Mucosa of descending colon (tissue), 3 donors: Measurements from ENCODE around the gene AFAP1L1. TPM values are rescaled to one million over a fixed set of nuclear protein-coding genes. Genes with fewer than 3 reads are reported as not detected.

Source experiments
- ATAC-seq: fragments of 200-7000 bp; cut with Tn5 transposase; one replicate; pipeline ENCODE4 v1.9.1; 2020; ENCODE audit warnings: mild to moderate bottlenecking, moderate library complexity
- DNase-seq, 3 donors: peaks; one replicate each; pipeline ENCODE4 v3.0.0-alpha.2; 2020
- H3K36me3 ChIP-seq: fragments of 200-600 bp; one replicate; pipeline ENCODE4 v1.8.0; 2021; ENCODE audit warnings: low read depth, mild to moderate bottlenecking
- H3K4me1 ChIP-seq: fragments of 200-600 bp; one replicate; pipeline ENCODE4 v1.8.0; 2021; ENCODE audit warnings: low read depth, mild to moderate bottlenecking
- H3K4me3 ChIP-seq: fragments of 200-600 bp; one replicate; pipeline ENCODE4 v1.8.0; 2021; ENCODE audit warnings: mild to moderate bottlenecking
- H3K9me3 ChIP-seq: fragments of 200-600 bp; one replicate; pipeline ENCODE4 v1.8.0; 2021; ENCODE audit warnings: mild to moderate bottlenecking
- intact Hi-C, 2 donors: fragments of 100-400 bp; cut with DNase I in 1 of 2; cut with micrococcal nuclease in 1 of 2; formaldehyde crosslinking; loops; one replicate each; pipeline versions ENCODE4 v1.11.0 to v1.11.1; 2022; cut with DNase I, micrococcal nuclease
- total RNA-seq, 3 donors: library from RNA; stranded (reverse); fragmentation: NEBNext Ultra II Directional in 2 of 3; extraction: Animal tissue kit (Norgen Biotek cat#: 25700) in 2 of 3; gene quantifications; one replicate each; pipeline versions ENCODE4 v1.2.1 to v1.2.4, GENCODE V29; 2021 to 2023
- TF ChIP-seq, protein P1 (sequence below): fragments of 200-600 bp; IDR thresholded peaks from one replicate; pipeline ENCODE4 v1.8.0; 2022; ENCODE audit warnings: antibody characterized with exemption, mild to moderate bottlenecking
- donor health status: DM: no; HTN: no; CAD: no; lungs with moderate emphysema.
- donor health status: DM: no; HTN: no; CAD: no.
- donor health status: DM: no; HTN: yes; CAD: no.

The AFAP1L1 gene
- total RNA-seq, 3 donors from 2014 or later: 1.5 to 7.3 (median 1.9) TPM

DNA sequence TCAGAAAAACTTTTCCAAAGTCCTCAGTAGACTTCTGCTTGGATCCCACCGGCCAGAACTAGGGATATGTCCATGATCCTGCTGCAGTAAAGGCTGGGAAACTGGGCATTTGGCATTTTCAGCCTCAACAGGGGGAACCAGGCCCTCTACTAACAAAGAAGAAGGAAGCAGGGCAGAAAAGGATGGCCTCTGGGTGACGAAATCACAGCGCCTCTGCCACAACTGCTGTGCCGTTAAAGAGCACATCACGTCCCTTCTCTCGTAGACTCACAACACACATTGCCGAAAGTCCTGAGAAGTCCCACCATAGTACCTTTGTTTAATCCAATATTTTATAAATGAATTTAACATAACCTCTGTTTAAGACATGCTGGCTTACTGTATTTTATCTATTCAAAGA is 10.4 kb upstream of the AFAP1L1 start:
- H3K9me3 ChIP-seq: no peaks in the 10 kb centered on the region
- intact Hi-C loops: loop anchor here in 1 of 2 donors (10.0 kb wide), 1 partner anchor 116 kb away; the partner anchor contains the start of gene ABLIM3
- TF ChIP-seq, protein P1, sequence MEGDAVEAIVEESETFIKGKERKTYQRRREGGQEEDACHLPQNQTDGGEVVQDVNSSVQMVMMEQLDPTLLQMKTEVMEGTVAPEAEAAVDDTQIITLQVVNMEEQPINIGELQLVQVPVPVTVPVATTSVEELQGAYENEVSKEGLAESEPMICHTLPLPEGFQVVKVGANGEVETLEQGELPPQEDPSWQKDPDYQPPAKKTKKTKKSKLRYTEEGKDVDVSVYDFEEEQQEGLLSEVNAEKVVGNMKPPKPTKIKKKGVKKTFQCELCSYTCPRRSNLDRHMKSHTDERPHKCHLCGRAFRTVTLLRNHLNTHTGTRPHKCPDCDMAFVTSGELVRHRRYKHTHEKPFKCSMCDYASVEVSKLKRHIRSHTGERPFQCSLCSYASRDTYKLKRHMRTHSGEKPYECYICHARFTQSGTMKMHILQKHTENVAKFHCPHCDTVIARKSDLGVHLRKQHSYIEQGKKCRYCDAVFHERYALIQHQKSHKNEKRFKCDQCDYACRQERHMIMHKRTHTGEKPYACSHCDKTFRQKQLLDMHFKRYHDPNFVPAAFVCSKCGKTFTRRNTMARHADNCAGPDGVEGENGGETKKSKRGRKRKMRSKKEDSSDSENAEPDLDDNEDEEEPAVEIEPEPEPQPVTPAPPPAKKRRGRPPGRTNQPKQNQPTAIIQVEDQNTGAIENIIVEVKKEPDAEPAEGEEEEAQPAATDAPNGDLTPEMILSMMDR: no peak
- H3K4me3 ChIP-seq: no peak overlapping the region
- no peaks in the 10 kb centered on the region for H3K4me1 ChIP-seq
- DNase-seq: no peak
- no peaks in the 10 kb centered on the region for H3K36me3 ChIP-seq
- ATAC-seq: no peak

GRCh38 chr5:149262315-149262714 is 9.3 kb upstream of the AFAP1L1 start:
- DNase-seq (no peak), ATAC-seq (no peak)
- no peaks in the 10 kb centered on the region for H3K36me3 ChIP-seq
- no peaks in the 10 kb centered on the region for H3K4me1 ChIP-seq
- intact Hi-C loops: loop anchor here in 1 of 2 donors (10.0 kb wide), 1 partner anchor 118 kb away; the partner anchor contains the start of gene ABLIM3
- H3K4me3 ChIP-seq: no peak overlapping the region
- TF ChIP-seq, protein P1: no peak
- H3K9me3 ChIP-seq: no peaks in the 10 kb centered on the region

DNA sequence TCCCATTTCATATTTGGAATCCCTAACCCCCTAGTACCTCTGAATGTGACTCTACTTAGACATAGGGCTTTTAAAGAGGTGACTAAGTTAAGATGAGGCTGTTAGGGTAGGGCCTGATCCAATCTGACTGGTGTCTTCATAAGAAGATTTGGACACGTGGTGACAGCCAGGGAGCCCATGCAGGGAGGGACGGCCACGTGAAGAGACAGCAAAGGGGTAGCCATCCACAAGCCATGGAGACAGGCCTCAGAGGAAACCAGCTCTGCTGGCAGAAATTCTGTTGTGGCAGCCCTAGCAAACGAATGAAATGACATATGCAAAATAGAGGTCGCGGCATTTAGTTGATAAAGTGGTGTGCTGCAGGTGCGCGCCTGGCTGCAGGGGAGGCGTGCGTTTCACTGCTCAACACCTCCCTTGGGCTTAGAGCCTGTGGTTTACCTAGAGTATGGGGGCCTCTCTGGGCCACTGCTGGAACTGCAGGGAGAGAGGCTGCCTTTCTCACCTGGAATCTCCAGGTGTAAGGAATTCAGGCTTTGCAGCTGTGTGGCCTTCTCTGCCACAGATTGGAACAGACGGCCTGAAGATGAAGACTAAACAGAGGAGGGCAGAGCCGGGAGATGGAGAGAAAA is 7.1 kb upstream of the AFAP1L1 start:
- peaks cover 11% of the 10 kb centered on the region for H3K9me3 ChIP-seq
- DNase-seq (peak in 2 of 3 donors; percentile 49 to 56), ATAC-seq (peak; percentile 85)
- no peaks in the 10 kb centered on the region for H3K36me3 ChIP-seq
- TF ChIP-seq, protein P1: peak; percentile 45
- H3K4me3 ChIP-seq: no peak overlapping the region
- H3K4me1 ChIP-seq: no peaks in the 10 kb centered on the region
- intact Hi-C loops: loop anchor here in 1 of 2 donors (10.0 kb wide), 1 partner anchor 120 kb away; the partner anchor contains the start of gene ABLIM3

DNA sequence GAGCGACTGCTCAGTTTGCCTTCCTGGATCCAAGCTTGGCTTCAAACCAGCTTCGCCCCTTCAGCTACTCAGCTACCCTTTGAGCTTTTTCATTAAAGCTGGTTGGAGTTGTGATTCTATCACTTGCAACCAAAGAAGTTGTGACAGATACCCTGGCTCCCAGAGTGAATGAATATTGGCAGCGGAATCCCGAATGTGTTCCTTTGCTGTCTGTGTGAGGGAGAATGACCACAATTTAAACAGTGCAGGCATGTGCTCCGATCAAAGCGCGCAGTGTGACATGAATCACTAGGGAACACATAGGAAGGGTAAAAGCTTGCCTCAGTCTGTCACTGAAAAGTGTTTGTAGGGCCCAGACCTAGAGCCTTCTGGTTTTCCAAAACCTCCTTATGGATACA is 6.6 kb upstream of the AFAP1L1 start:
- DNase-seq: no peak
- TF ChIP-seq, protein P1: no peak
- Histone ChIP-seq H3K4me3 (no peak overlapping the region), H3K9me3 (peaks cover 11% of the 10 kb centered on the region), H3K36me3 (no peaks in the 10 kb centered on the region), H3K4me1 (no peaks in the 10 kb centered on the region)
- intact Hi-C loops: loop anchor here in 1 of 2 donors (10.0 kb wide), 1 partner anchor 120 kb away; the partner anchor contains the start of gene ABLIM3
- ATAC-seq: no peak

GRCh38 chr5:149265597-149265996 is 6.1 kb upstream of the AFAP1L1 start:
- Histone ChIP-seq H3K9me3 (peaks cover 11% of the 10 kb centered on the region), H3K4me1 (no peaks in the 10 kb centered on the region), H3K4me3 (no peak overlapping the region), H3K36me3 (no peaks in the 10 kb centered on the region)
- intact Hi-C loops: loop anchor here in 1 of 2 donors (10.0 kb wide), 1 partner anchor 121 kb away; the partner anchor contains the start of gene ABLIM3
- DNase-seq (peak in 1 of 3 donors; percentile 15), ATAC-seq (peak; percentile 22)
- TF ChIP-seq, protein P1: no peak
